Ishikawa (cell line): Measurements from ENCODE around the gene PPP1R16B.

Experiments
- CEBPB ChIP-seq: IDR thresholded peaks from 2 replicates; pipeline ENCODE4 v1.6.1; 2012
- CREB1 ChIP-seq: IDR thresholded peaks from 2 replicates; pipeline ENCODE4 v1.6.1; 2012; ENCODE audit warnings: low read depth
- EGR1 ChIP-seq: IDR thresholded peaks from 2 replicates; pipeline ENCODE4 v1.6.1; 2012
- EP300 ChIP-seq: IDR thresholded peaks from 2 replicates; pipeline ENCODE4 v1.6.1; 2012; ENCODE audit warnings: borderline replicate concordance
- FOXM1 ChIP-seq: IDR thresholded peaks from 2 replicates; pipeline ENCODE4 v1.6.1; 2012; ENCODE audit warnings: low read depth, borderline replicate concordance
- MAX ChIP-seq: IDR thresholded peaks from 2 replicates; pipeline ENCODE4 v1.6.1; 2012
- NFIC ChIP-seq: IDR thresholded peaks from 2 replicates; pipeline ENCODE4 v1.6.1; 2012
- RAD21 ChIP-seq: IDR thresholded peaks from 2 replicates; pipeline ENCODE4 v1.6.1; 2012; ENCODE audit warnings: low read depth
- REST ChIP-seq: IDR thresholded peaks from 2 replicates; pipeline ENCODE4 v1.6.1; 2012; ENCODE audit warnings: low read depth, mild to moderate bottlenecking
- TAF1 ChIP-seq: IDR thresholded peaks from 2 replicates; pipeline ENCODE4 v1.6.1; 2012; ENCODE audit warnings: low read depth, mild to moderate bottlenecking
- TCF12 ChIP-seq: IDR thresholded peaks from 2 replicates; pipeline ENCODE4 v1.6.1; 2012; ENCODE audit warnings: low read depth
- TEAD4 ChIP-seq: IDR thresholded peaks from 2 replicates; pipeline ENCODE4 v1.6.1; 2012
- USF1 ChIP-seq: IDR thresholded peaks from 2 replicates; pipeline ENCODE4 v1.6.1; 2012
- YY1 ChIP-seq: IDR thresholded peaks from 2 replicates; pipeline ENCODE4 v1.6.1; 2012; ENCODE audit warnings: low read depth
- ZBTB7A ChIP-seq: IDR thresholded peaks from 2 replicates; pipeline ENCODE4 v1.6.1; 2012; ENCODE audit warnings: low read depth

The PPP1R16B gene

GRCh38 chr20:38962044-38962927 is 156.8 kb downstream of the PPP1R16B start, which contains the start of gene DHX35:
TSS of gene DHX35 (plus strand) at chr20:38962344. CDS start at chr20:38962368, 24 bp downstream.
- no peak for TF ChIP-seq CEBPB
- peak; percentile 71 for TF ChIP-seq TAF1
- TF ChIP-seq USF1: peak; percentile 100
- TF ChIP-seq EGR1: peak; percentile 83
- peak; percentile 8; the same call in 1 of the 2 replicates for TF ChIP-seq CREB1
- no peak for TF ChIP-seq EP300
- no peak for TF ChIP-seq REST
- TF ChIP-seq RAD21: no peak
- no peak for TF ChIP-seq ZBTB7A
- TF ChIP-seq FOXM1: no peak; the same call in 1 of the 2 replicates
- 0 out of 2 replicates have a peak, but pooled peaks have one; percentile 15 for TF ChIP-seq TEAD4
- peak; percentile 95 for TF ChIP-seq YY1
- TF ChIP-seq MAX: peak; percentile 99
- TF ChIP-seq TCF12: no peak; the same call in 1 of the 2 replicates
- no peak for TF ChIP-seq NFIC

- TF ChIP-seq EP300: no peak
- no peak for TF ChIP-seq EGR1
- no peak for TF ChIP-seq CREB1
Measured at GRCh38 chr20:38962928-38963401, 157.5 kb downstream of the PPP1R16B start.

GRCh38 chr20:38963745-38964144 is 158.2 kb downstream of the PPP1R16B start:
- TF ChIP-seq FOXM1 (no peak), NFIC (no peak), EP300 (no peak), USF1 (no peak)

GRCh38 chr20:38965264-38965663 is 159.8 kb downstream of the PPP1R16B start:
- TF ChIP-seq RAD21 (no peak), YY1 (no peak), NFIC (no peak), ZBTB7A (no peak), EP300 (no peak), MAX (no peak), USF1 (no peak), REST (no peak)

- TF ChIP-seq USF1 (no peak), MAX (no peak), NFIC (no peak), TAF1 (no peak), CREB1 (no peak), CEBPB (no peak), RAD21 (no peak), FOXM1 (no peak), REST (no peak), TCF12 (no peak), YY1 (no peak), ZBTB7A (no peak), EGR1 (no peak)
Measured at GRCh38 chr20:38968090-38968489, 162.6 kb downstream of the PPP1R16B start.
